Stimulated activated CD4-positive, alpha-beta T cell treated with anti-CD3 and anti-CD28 coated beads, Interleukin-12 subunit alpha, Interleukin-12 subunit beta, amount 100 ng/mL, for 4 hours (primary cell): ENCODE results near the gene NAP1L4.

Experiments used
- DNase-seq: peaks from one replicate; pipeline ENCODE4 v3.0.0-alpha.2; 2020

Gene NAP1L4

DNA sequence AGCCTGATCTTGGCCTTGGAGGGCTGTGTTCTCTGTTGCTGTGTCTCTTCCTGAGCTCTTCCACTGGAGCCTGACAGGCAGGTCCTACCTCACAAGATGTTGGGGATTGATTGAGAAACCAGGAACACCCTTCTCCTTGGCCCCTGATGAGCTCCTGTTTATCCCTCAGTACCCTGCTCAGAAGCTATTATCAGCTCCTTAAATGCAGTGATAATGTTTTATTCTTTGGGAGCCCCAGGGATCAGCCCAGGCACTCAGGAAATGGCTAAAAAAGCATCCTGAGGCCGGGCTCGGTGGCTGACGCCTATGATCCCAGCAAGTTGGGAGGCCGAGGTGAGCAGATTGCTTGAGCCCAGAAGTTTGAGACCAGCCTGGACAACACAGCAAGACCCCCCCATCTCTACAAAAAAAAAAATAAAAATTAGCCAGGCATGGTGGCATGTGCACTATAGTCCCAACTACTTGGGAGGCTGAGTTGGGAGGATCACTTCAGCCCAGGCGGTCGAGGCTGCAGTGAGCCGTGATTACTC, 58.0 kb downstream of the NAP1L4 start:
- no peak for DNase-seq

GRCh38 chr11:2933375-2934020, 58.6 kb downstream of the NAP1L4 start:
- DNase-seq, result no peak

DNA sequence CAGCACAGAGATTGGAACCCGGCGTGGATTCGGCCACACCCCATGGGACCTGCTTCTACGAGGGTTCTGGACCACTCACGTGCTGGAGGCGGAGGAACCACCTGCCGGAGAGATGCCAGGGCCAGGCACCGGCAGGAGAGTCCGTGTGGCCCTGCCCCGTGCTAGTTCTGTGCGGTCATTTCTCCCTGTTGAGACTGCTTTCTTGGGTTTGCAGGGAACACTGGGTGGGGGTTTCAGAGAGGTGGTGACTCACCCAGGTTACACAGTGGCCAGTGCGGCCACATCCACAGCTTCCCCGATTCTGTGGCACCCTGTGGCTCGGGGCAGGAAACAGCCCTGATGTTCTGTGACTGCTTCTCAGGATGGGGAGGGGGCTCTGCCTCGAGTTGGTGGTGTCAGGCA, 59.3 kb downstream of the NAP1L4 start:
- no peak for DNase-seq

DNA sequence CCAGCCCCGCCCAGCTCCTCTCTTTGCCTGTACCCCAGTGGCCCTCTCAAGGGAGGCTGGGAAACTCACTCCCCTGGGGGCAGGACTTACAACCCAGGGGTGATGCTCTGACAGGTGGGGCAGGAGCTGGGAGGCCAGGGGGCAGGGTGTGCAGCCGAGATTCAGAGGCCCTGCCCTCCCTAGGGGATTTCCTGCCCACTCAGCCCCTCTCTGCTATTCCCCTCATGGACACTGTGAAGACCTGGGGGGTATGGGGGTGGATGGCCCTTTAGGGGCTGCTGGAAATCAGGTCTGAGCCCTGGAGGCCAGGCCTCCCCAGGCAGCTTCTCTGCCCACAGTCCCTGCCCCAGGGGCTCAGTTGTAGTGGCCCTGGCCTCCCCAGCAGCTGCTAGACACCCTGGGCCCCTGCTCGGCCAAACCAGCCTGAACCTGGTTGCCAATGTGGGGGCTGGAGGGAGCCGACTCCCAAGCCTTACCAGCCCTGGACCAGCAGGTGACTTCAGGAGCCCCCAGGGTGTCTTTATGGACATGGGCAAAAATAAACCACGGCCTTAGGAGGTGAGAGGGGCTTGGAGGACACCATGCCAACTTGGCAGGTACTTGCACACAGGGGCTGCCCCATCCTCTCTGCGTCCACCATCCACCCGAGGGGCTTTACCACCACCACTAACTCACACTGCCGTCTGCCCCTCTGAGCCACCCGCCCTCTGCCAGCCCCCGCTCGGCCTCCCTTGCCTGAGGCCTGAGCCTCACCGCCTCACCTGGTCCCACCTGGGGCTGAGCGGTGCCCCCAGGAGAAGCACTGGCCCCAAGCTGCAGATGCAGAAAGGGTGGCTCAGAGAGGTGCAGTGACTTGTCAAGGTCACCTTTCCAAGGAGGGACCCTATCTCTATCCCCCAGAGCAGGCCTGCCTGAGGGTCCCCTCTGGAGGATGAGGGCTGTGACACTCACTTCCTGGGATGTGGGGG, 60.1 kb downstream of the NAP1L4 start:
- DNase-seq, result no peak

DNA sequence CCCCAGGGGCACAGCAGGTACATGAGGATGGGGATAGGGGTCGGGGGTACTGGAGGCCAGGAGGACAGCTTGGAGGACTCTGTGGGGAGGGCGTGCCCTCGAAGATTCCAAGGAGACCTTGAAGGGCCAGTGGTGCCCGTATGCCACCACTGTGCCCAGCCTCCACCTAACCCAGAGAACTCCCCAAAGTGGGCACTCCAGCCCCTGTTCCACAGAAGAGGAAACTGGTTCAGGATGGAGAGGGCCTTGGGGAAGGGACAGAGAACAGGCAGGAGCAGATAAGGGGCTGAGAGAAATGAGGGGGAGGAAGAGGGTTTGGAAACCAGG, 60.7 kb downstream of the NAP1L4 start:
- no peak for DNase-seq

- DNase-seq, result peak; percentile 41
Measured at GRCh38 chr11:2930704-2931419, 61.3 kb downstream of the NAP1L4 start.

DNA sequence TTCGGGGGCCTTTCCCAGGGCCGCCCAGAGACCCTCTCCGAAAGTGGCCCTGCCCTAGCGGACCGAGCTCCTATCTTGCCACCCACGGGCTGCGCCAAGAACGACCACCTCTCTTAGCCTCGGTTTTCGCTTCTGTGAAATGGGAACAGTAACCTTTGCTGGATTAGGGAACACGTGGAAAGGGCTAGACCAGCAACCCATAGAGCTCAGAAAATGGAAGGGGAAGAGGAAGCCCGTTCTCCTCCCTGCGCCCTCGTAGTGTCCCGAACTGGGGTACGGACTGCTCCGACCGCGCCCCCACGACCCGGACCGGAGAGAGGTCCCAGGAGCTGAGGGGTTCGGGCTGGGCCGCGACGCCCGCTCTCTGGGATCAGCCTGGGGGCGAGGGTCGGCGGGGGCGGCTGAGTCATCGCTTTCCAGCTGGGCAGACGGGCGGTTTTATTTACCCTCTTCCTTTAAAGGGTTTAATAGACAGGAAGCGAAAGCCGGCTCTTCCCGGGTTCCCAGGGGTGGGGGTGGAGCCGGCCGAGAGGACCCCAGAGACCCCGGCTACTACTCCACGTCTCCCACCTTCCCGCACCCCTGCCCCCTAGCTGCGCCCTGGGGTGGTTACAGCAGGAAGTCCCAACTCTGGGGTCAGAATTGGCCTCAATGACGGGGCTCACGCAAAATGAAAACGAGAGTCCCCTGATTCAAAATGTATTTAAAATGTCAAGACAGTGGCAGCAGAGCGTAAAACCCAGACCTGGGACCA, 62.0 kb downstream of the NAP1L4 start:
- DNase-seq, result peak; percentile 34

DNA sequence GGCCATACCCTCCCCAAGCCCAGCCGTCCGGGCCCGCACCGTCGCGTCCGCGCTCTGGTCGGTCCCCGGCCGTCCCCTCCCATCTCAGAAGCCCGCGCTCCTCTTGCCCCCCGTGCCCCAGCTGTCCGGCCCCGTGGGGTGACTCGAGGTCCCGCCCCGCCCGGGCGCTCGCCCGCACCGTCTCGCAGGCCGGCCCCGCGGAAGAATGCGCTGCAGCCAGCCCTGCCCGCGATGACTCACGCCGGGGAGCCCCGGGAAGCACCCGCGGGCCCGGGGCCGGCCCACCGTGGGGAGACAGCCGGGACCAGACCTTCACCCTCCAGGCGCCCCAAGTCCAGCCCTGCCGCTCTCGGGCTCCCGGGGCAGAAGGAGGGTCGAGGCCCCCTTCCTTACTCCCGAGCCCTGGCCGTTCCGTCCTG, 62.6 kb downstream of the NAP1L4 start:
- DNase-seq, result peak; percentile 48

DNA sequence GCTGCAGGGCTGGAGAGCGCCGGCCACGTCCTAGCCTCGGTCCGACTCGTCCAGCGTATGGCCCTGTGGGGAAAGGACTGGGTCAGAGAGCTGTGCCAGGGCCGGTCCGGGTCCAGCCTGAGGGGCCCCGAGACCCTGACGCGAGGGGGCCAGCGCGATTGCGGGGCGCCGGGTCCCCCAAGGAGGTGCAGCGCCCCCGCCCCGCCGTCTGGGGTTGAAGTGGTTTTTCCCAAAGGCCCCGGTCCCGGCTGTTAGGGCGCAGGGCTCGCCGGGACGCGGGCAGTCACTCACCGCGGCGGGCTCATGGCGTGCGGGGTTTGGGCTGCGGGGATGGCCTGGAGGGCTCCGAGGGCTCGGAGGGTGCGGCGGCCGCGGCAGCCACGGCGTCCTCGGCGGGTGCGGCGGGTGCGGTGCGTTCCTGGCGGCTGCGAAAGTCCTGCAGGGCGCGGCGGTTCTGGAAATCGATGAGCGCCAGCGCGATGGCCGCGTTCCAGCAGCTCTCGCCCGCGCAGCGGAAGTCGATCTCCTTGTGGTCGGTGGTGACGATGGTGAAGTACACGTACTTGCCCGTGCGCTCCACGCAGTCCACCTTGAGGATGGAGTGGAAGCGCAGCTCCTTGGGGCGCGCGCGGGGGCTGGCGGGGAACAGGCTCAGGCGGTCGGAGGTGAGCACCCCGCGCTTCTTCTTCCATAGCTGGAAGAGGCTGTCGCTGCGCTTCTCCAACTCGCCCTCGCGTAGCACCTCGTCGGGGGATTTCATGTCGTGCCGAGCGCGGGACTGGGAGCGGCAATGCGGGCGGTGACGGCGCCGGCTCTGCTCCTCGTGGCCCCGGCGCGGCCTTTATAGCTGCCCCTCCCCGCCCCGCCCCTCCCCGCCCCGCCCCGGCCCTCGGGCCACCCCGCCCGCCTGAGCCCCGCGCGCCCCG, 63.3 kb downstream of the NAP1L4 start, which contains the start of gene PHLDA2:
Gene PHLDA2 (minus strand): TSS at position 816 of the 926 bp plus-strand sequence. CDS start 56 bp downstream, at position 760.
- DNase-seq, result peak; percentile 49

GRCh38 chr11:2927851-2928604, 64.1 kb downstream of the NAP1L4 start:
- no peak for DNase-seq

- no peak for DNase-seq
Measured at GRCh38 chr11:2927121-2927800, 64.9 kb downstream of the NAP1L4 start.

DNA sequence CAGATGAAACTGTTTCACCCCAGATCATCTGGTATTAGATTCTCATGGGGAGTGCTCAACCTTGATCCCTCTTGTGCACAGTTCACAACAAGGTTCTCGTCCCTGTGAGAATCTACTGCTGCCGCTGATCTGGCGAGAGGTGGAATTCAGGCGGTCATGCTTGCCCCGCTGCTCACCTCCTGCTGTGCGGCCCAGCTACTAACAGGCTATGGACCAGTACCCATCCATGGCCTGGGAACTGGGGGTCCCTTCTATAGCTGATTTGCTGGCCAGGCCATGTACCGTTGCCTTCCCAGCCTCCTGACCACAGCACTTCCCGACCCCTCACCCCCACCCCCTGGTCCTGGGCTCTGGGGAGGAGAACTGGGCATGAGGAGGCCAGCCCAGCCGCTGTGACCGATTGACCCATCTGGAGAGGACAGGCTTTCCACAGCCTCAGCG, 65.5 kb downstream of the NAP1L4 start:
- no peak for DNase-seq

- no peak for DNase-seq
Measured at GRCh38 chr11:2924821-2925675, 67.1 kb downstream of the NAP1L4 start.

GRCh38 chr11:2924381-2924780, 67.7 kb downstream of the NAP1L4 start:
- no peak for DNase-seq

DNA sequence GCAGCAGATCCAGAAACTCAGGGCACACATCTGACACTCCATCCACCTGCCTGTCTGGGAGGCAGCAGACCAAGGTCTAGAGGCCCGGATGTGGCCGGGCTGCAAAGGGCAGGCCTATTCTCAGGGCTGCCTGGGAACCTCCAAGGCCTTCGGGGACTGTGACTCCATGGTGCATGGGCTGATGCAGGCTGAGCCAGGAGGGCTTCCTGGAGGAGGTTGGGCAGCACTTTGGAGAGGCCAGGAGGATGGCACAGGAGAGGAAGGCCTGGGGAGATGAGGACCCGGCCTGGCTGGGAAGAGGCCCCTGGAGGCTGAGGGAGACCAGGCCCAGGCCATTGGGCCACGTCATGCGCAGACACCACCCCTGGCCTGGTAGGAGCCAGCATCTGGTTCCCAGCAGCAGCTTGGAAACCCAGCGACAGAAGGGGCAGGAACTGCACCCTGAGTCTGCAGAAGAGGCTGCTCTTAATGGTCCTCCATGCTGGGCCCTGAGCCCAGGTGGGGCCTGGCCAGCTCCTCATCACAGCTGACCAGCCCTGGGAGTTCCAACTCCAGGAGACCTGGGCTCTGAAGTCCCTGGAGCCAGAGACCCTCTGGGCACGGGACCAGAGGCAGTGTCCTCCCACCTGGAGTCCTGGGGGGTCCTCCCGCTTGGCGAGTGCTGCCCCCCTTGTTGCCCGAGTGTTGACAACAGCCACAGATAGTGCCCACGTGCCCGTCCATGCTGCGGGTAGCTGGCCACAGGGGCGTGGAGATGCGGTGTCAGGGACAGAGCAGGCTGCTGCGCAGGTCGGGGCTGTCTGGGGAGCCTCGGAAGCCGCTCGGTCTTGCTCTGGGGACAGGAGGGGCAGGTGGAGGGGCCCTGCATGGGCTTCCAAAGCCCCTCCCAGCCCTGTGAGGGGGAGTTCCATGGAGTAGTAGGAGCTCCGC, 68.4 kb downstream of the NAP1L4 start:
- no peak for DNase-seq

GRCh38 chr11:2922655-2923054, 69.5 kb downstream of the NAP1L4 start:
- DNase-seq, result no peak

DNA sequence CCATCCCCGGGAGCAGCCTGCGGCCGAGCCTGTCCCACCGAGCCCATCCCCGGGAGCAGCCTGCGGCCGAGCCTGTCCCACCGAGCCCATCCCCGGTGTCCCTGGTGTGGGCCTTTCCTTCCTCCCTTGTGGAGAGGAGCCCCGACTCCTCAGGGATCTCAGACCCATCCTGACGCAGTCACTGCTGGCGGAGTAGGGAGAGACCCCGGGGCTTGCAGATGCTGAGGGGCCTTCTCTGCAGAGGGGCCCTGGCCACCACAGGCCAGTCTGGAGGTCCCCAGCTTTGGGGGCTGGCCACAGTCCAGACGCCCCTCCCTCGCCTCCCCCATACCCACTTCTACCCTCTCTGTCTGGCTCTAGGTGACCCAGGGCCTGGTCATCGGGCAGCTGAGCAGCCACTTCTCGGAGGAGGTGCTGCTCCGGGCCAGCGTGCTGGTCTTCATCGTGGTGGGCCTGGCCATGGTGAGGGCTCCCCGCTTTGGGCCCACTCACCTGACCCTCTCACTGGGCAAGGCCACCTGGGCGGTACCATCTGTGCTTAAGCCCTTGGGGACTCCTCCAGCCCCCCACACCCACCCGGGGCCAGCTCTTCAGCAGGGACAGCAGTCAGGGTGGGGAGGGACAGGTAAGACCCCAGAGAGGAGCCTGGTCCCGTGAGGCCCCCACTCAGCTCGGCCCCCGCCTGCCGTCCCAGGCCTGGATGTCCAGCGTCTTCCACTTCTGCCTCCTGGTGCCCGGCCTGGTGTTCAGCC, 70.2 kb downstream of the NAP1L4 start:
- DNase-seq, result no peak
